AG09309 (cell line): ENCODE data around the gene SPSB3.

Experiments
- DNase-seq: peaks from one replicate; pipeline ENCODE4 v3.0.0-alpha.2; 2010; ENCODE audit warnings: low read depth
- H3K4me3 ChIP-seq: 2 replicates; pipeline ENCODE4 v1.5.1; 2011; ENCODE audit warnings: mild to moderate bottlenecking, low read depth, low read length, moderate library complexity; ENCODE audit not compliant: control insufficient read depth
- TF ChIP-seq, protein P1 (sequence below): IDR thresholded peaks from 2 replicates; pipeline ENCODE4 v1.5.1; 2011; ENCODE audit warnings: mild to moderate bottlenecking, low read depth, low read length, inconsistent platforms; ENCODE audit not compliant: insufficient read depth, control insufficient read depth; ENCODE audit errors: missing control alignments

SPSB3 gene

GRCh38 chr16:1744338-1744840 lies 38.0 kb downstream of the SPSB3 start:
- TF ChIP-seq, protein P1, sequence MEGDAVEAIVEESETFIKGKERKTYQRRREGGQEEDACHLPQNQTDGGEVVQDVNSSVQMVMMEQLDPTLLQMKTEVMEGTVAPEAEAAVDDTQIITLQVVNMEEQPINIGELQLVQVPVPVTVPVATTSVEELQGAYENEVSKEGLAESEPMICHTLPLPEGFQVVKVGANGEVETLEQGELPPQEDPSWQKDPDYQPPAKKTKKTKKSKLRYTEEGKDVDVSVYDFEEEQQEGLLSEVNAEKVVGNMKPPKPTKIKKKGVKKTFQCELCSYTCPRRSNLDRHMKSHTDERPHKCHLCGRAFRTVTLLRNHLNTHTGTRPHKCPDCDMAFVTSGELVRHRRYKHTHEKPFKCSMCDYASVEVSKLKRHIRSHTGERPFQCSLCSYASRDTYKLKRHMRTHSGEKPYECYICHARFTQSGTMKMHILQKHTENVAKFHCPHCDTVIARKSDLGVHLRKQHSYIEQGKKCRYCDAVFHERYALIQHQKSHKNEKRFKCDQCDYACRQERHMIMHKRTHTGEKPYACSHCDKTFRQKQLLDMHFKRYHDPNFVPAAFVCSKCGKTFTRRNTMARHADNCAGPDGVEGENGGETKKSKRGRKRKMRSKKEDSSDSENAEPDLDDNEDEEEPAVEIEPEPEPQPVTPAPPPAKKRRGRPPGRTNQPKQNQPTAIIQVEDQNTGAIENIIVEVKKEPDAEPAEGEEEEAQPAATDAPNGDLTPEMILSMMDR: no peak
- no peak overlapping the region for H3K4me3 ChIP-seq
- DNase-seq: no peak

GRCh38 chr16:1743376-1744337 lies 38.7 kb downstream of the SPSB3 start:
- TF ChIP-seq, protein P1: no peak
- no peak for DNase-seq
- no peak overlapping the region for H3K4me3 ChIP-seq

- no peak overlapping the region for H3K4me3 ChIP-seq
- TF ChIP-seq, protein P1: no peak
- DNase-seq: no peak
Observed at GRCh38 chr16:1741553-1742165, 40.7 kb downstream of the SPSB3 start.

GRCh38 chr16:1740781-1741490 lies 41.4 kb downstream of the SPSB3 start:
- no peak overlapping the region for H3K4me3 ChIP-seq
- DNase-seq: no peak

GRCh38 chr16:1740234-1740633 lies 42.1 kb downstream of the SPSB3 start:
- no peak overlapping the region for H3K4me3 ChIP-seq
- no peak for DNase-seq
- TF ChIP-seq, protein P1: no peak

More at GRCh38 chr16:1740781-1741490, 41.4 kb downstream of the SPSB3 start:
- TF ChIP-seq, protein P1: no peak

GRCh38 chr16:1734816-1735215 lies 47.6 kb downstream of the SPSB3 start:
- no peak for DNase-seq
- H3K4me3 ChIP-seq: no peak overlapping the region
- TF ChIP-seq, protein P1: no peak
